GM06990 (cell line): Measurements from ENCODE around the gene COL4A2.

Source experiments
- DNase-seq: peaks from one replicate; pipeline ENCODE4 v3.0.0-alpha.2; 2011; ENCODE audit not compliant: insufficient read length; ENCODE audit errors: extremely low read depth
- H3K27me3 ChIP-seq: replicated peaks from 2 replicates; pipeline ENCODE4 v1.6.0; 2011; ENCODE audit warnings: low read length; ENCODE audit not compliant: control insufficient read depth, insufficient read depth
- H3K36me3 ChIP-seq: 2 replicates; pipeline ENCODE4 v1.5.1; 2011; ENCODE audit warnings: low read length; ENCODE audit not compliant: control insufficient read depth, insufficient read depth
- H3K4me3 ChIP-seq: replicated peaks from 2 replicates; pipeline ENCODE4 v1.5.1; 2011; ENCODE audit warnings: low read depth, mild to moderate bottlenecking, control low read depth, low read length
- CTCF ChIP-seq: IDR thresholded peaks from 2 replicates; pipeline ENCODE4 v1.5.1; 2011; ENCODE audit warnings: low read length, control low read depth, mild to moderate bottlenecking, inconsistent platforms; ENCODE audit not compliant: insufficient read depth, poor library complexity, severe bottlenecking

Gene COL4A2

DNA sequence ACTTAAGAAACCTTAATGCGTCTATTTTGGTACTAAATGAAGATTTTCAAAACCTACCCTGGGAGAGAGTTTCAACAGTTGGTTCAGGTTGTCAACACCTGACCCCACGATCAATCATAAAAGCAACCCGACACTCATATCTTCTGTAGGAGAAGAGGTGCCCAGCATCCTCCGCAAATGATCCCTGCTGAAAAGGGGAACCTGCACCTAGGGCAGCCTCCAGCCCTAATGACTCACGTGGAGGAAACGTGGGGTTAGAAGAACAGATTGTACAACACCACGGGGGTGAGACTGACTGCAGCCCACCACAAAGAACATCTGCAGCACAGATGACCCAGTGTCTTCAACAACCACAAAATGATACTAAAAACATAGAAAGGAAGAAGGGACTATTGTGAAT, 138.1 kb downstream of the COL4A2 start:
- DNase-seq = no peak
- no peaks in the 10 kb centered on the region for H3K36me3 ChIP-seq
- no peak for TF ChIP-seq CTCF
- no peaks in the 10 kb centered on the region for H3K27me3 ChIP-seq
- H3K4me3 ChIP-seq = no peak overlapping the region

DNA sequence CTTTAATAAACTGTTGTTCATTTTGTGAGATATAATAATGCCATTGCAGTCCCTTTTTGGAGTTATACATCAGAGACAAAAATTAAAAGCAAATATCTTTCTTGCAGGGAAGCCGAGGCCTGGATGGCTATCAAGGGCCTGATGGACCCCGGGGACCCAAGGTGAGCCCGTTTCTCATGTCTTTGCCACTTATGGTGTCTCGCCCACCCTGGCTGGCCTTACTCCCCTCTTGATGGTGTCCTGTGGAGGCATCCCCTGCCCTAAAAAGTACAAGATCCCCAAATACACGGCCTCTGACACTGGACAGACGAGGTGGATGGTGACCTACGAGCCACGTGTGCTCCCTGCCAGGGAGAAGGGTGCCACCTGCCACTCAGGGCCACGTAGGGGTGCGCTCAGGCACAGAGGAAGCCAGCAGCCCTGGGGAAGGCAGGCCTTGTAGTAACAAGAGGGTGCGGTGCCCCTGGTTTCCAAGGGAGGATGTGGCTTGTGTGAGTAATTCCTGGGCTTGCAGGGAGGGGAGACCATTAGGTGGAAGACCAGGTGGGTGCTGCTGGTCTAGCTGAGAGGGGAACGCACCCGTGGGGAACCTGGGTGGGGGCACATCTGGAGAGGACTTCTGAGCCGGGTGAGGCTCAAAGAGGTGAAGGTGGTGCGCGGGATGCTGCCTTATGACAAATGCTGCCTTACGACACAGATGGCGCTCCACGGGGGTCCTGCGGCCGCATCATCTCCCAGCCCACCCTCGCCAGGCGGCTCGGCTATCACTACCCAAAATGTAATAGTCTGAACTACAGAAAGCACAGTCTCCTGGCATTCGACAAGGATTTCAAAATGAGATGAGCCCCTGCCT, 138.9 kb downstream of the COL4A2 start:
- no peak for TF ChIP-seq CTCF

GRCh38 chr13:110446575-110446890, 139.4 kb downstream of the COL4A2 start:
- no peaks in the 10 kb centered on the region for H3K36me3 ChIP-seq
- H3K4me3 ChIP-seq = no peak overlapping the region
- no peaks in the 10 kb centered on the region for H3K27me3 ChIP-seq
- no peak for TF ChIP-seq CTCF
- no peak for DNase-seq

More for the DNA sequence above, 138.9 kb downstream of the COL4A2 start:
- Histone ChIP-seq H3K36me3 (no peaks in the 10 kb centered on the region), H3K27me3 (no peaks in the 10 kb centered on the region), H3K4me3 (no peak overlapping the region)
- DNase-seq = no peak

GRCh38 chr13:110447058-110447511, 140.0 kb downstream of the COL4A2 start:
- Histone ChIP-seq H3K4me3 (no peak overlapping the region), H3K36me3 (no peaks in the 10 kb centered on the region), H3K27me3 (no peaks in the 10 kb centered on the region)
- no peak for DNase-seq
- TF ChIP-seq CTCF = no peak

DNA sequence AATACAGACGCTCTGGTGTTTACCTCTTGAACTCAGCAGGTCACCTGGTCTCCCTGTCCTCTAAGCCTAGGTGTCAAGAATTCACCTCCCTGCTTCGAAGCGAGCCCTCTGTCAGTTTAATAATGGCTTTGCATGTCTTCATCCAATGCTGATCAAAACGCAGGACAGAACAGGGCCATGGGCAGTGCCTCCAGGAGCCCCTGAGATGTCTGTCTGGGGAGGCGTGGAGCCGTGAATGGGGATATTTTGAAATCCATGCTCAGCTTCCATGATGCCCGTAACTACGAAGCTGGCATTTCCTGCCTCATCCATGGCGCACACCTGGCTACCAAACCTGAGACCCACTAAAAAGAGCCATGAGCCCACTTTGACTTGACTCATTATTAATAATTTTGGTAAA, 140.7 kb downstream of the COL4A2 start:
- no peaks in the 10 kb centered on the region for H3K27me3 ChIP-seq
- DNase-seq = no peak
- H3K36me3 ChIP-seq = no peaks in the 10 kb centered on the region
- TF ChIP-seq CTCF = no peak
- no peak overlapping the region for H3K4me3 ChIP-seq
